Stomach (tissue), 4 donors: ENCODE results near the gene TMCO4.

Experiments
- CTCF ChIP-seq, 7 experiments: fragments of 450-650 bp in 4 of 7; fragments of 200-600 bp in 3 of 7; sonication (generic) in 3 of 7; IDR thresholded peaks; one replicate each; pipeline ENCODE4 v1.5.1; 2016 to 2019; ENCODE audit warnings: antibody characterized with exemption in 7 of 7, control low read depth in 2 of 7, mild to moderate bottlenecking in 1 of 7
- EP300 ChIP-seq: sonication (generic); formaldehyde crosslinking; IDR thresholded peaks from one replicate; pipeline ENCODE4 v1.6.1; 2017; ENCODE audit warnings: antibody characterized with exemption
- POLR2AphosphoS5 ChIP-seq, 3 donors: sonication (generic); formaldehyde crosslinking; IDR thresholded peaks; one replicate each; pipeline ENCODE4 v1.6.1; 2016; ENCODE audit warnings: antibody characterized with exemption in 3 of 3

DNA sequence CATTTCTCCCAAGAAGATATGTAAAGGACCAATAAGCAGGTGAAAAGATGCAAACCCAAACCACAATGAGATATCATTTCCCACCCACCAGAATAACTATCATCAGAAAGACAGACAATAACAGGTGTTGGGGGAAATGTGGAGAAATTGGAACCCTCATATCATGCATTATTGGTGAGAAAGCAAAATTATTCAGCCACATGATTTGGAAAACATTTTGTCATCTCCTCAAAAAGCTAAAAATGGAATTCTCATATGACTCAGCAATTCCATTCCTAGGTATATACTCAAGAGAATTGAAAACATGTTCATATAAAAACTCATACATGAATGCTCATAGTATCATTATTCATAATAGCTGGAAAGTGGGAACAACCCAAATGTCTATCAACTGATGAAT, 40.5 kb upstream of the TMCO4 start:
- TF ChIP-seq CTCF (IDR thresholded peaks at IDR 0.05): no peak
- no peak for TF ChIP-seq POLR2AphosphoS5 (IDR thresholded peaks at IDR 0.05)
- no peak for TF ChIP-seq EP300
